GM12878 (cell line): Measurements from ENCODE around the gene PAM. TPM values are rescaled to one million over a fixed set of nuclear protein-coding genes. Genes with fewer than 3 reads are reported as not detected.

ENCODE experiments used
- ATAC-seq: fragments of 200-7000 bp; cut with Tn5 transposase; 3 replicates; pipeline ENCODE4 v1.9.1; 2020; ENCODE audit warnings: mild to moderate bottlenecking, moderate library complexity
- BruUV-seq: library from RNA; stranded (reverse); fragments of 400-500 nt; replicated peaks from 2 replicates; lab custom pipeline; 2021; lab: Mats Ljungman, UMichigan
- CTCF ChIA-PET: fragments of 300-600 bp; sonication (Branson Sonifier 250); formaldehyde crosslinking; extraction: SDS; loops from one replicate; lab custom pipeline; 2021; ENCODE audit warnings: inconsistent platforms; lab: Yijun Ruan, JAX
- POLR2A ChIA-PET: fragments of 350-600 bp; formaldehyde crosslinking; extraction: SDS; loops from one replicate; lab custom pipeline; 2021; ENCODE audit warnings: inconsistent platforms; lab: Charles Lee
- RAD21 ChIA-PET: fragments of 300-600 bp; sonication (Branson Sonifier 250); formaldehyde crosslinking; loops from one replicate; lab custom pipeline; 2023; ENCODE audit warnings: antibody characterized with exemption; ENCODE audit not compliant: unreplicated experiment; lab: Charles Lee
- SMC1A ChIA-PET: fragments of 300-600 bp; sonication (Branson Sonifier 250); formaldehyde crosslinking; loops from one replicate; lab custom pipeline; 2023; ENCODE audit not compliant: unreplicated experiment, uncharacterized antibody; lab: Charles Lee
- DNase-seq: peaks from one replicate; pipeline ENCODE4 v3.0.0-alpha.2; 2011; ENCODE audit warnings: low read depth, low spot score
- FAIRE-seq: peaks from 3 replicates; lab custom pipeline; 2011; peaks lifted over from hg19 to GRCh38; lab: Jason Lieb, UNC
- H2AFZ ChIP-seq: 2 replicates; pipeline ENCODE4 v1.6.0; 2011; ENCODE audit warnings: low read depth, low read length, control low read depth; ENCODE audit not compliant: control insufficient read depth
- H3K27ac ChIP-seq: 2 replicates; pipeline ENCODE4 v1.5.1; 2011; ENCODE audit warnings: control low read depth; ENCODE audit not compliant: control insufficient read depth, insufficient read depth
- H3K27me3 ChIP-seq, 2 experiments: replicated peaks in 1 of 2; 2 replicates each; pipeline versions ENCODE4 v1.6.0 to v1.6.1; 2011; ENCODE audit warnings: low read length in 1 of 2; ENCODE audit not compliant: control insufficient read depth in 2 of 2, insufficient read depth in 2 of 2
- H3K36me3 ChIP-seq, 2 experiments: 2 replicates each; pipeline ENCODE4 v1.5.1; 2011; ENCODE audit warnings: low read length in 1 of 2; ENCODE audit not compliant: control insufficient read depth in 2 of 2, insufficient read depth in 2 of 2
- H3K4me1 ChIP-seq: 2 replicates; pipeline ENCODE4 v1.6.1; 2011; ENCODE audit warnings: mild to moderate bottlenecking, low read length, moderate library complexity, mixed read lengths; ENCODE audit not compliant: control insufficient read depth, insufficient read depth
- H3K4me2 ChIP-seq: 2 replicates; pipeline ENCODE4 v1.6.0; 2011; ENCODE audit warnings: control low read depth; ENCODE audit not compliant: control insufficient read depth, insufficient read depth
- H3K4me3 ChIP-seq: fragments of 200-600 bp; sonication (generic); 2 replicates; pipeline ENCODE4 v1.5.1; 2016
- H3K79me2 ChIP-seq: 2 replicates; pipeline ENCODE4 v1.6.0; 2011; ENCODE audit warnings: low read length; ENCODE audit not compliant: control insufficient read depth, insufficient read depth
- H3K9ac ChIP-seq: 2 replicates; pipeline ENCODE4 v1.8.0; 2011; ENCODE audit warnings: low read length, control low read depth, mixed read lengths; ENCODE audit not compliant: control insufficient read depth, insufficient read depth
- H3K9me3 ChIP-seq: replicated peaks from 3 replicates; pipeline ENCODE4 v1.5.1; 2011; ENCODE audit warnings: mild to moderate bottlenecking, low read length; ENCODE audit not compliant: control insufficient read depth, insufficient read depth
- H4K20me1 ChIP-seq: 2 replicates; pipeline ENCODE4 v1.6.0; 2011; ENCODE audit not compliant: control insufficient read depth, insufficient read depth
- ATF7 ChIP-seq: fragments of 450-650 bp; IDR thresholded peaks from 2 replicates; pipeline ENCODE4 v1.6.1; 2016; ENCODE audit warnings: low read depth, mild to moderate bottlenecking
- EED ChIP-seq: sonication (generic); IDR thresholded peaks from 2 replicates; pipeline ENCODE4 v1.6.1; 2016; ENCODE audit warnings: antibody characterized with exemption, low read depth
- HDGF ChIP-seq: fragments of 450-650 bp; IDR thresholded peaks from 2 replicates; pipeline ENCODE4 v1.6.1; 2016; ENCODE audit warnings: antibody characterized with exemption
- IKZF2 ChIP-seq, 2 experiments: fragments of 450-650 bp; IDR thresholded peaks; 2 replicates each; pipeline ENCODE4 v1.6.1; 2017; ENCODE audit warnings: mild to moderate bottlenecking in 2 of 2, moderate library complexity in 2 of 2
- NFYA ChIP-seq: IDR thresholded peaks from 2 replicates; pipeline ENCODE4 v1.6.1; 2011; ENCODE audit warnings: low read depth, mild to moderate bottlenecking, low read length, improper control_type of control experiment, borderline replicate concordance
- NFYB ChIP-seq: IDR thresholded peaks from 2 replicates; pipeline ENCODE4 v1.6.1; 2011; ENCODE audit warnings: low read depth, mild to moderate bottlenecking, low read length, improper control_type of control experiment, moderate library complexity; ENCODE audit not compliant: insufficient read depth
- NRF1 ChIP-seq: conservative IDR thresholded peaks from 2 replicates; pipeline ENCODE4 v1.6.1; 2011; ENCODE audit warnings: mild to moderate bottlenecking, low read depth, low read length, improper control_type of control experiment
- PAX5 ChIP-seq: IDR thresholded peaks from 2 replicates; pipeline ENCODE4 v1.6.1; 2011; ENCODE audit warnings: low read depth, low read length, borderline replicate concordance
- RFX5 ChIP-seq: IDR thresholded peaks from 2 replicates; pipeline ENCODE4 v1.6.1; 2011; ENCODE audit warnings: low read depth, low read length, improper control_type of control experiment
- RUNX3 ChIP-seq: IDR thresholded peaks from 2 replicates; pipeline ENCODE4 v1.6.1; 2012; ENCODE audit warnings: low read length, inconsistent platforms
- ZNF217 ChIP-seq: fragments of 450-650 bp; IDR thresholded peaks from 2 replicates; pipeline ENCODE4 v1.6.1; 2017; ENCODE audit warnings: antibody characterized with exemption, mild to moderate bottlenecking
- in situ Hi-C: fragments of 300-500 bp; cut with MboI; formaldehyde crosslinking; loops from 9 replicates; pipeline ENCODE4 v1.14.3; 2018; ENCODE audit warnings: mixed read lengths
- intact Hi-C: fragments of 100-400 bp; cut with micrococcal nuclease; formaldehyde crosslinking; loops from one replicate; pipeline ENCODE4 v1.14.2; 2022; ENCODE audit not compliant: unreplicated experiment
- polyA plus RNA-seq, 11 experiments: library from polyadenylated mRNA; depleted of rRNA in 4 of 11; unstranded in 6 of 11; stranded (reverse) in 5 of 11; fragments of >200 nt; fragmentation: Nextera tagmentation in 4 of 11; fragmentation: Illumina TruSeq in 1 of 11; extraction: Ambion mirVana in 4 of 11; extraction: Trizol in 1 of 11; gene quantifications; 1 replicate in 1 of 11; 2 replicates in 10 of 11; pipeline versions ENCODE4 v1.2.1 to v1.2.3, GENCODE V29; 2011 to 2016; ENCODE audit warnings: inconsistent platforms in 2 of 11, missing spikeins in 2 of 11, low read depth in 1 of 11
- total RNA-seq, 4 experiments: library from RNA; depleted of rRNA in 3 of 4; stranded (reverse); fragments of >200 nt in 3 of 4; fragmentation: Illumina TruSeq in 1 of 4; extraction: Trizol in 1 of 4; gene quantifications; 2 replicates each; pipeline versions ENCODE4 v1.2.1 to v1.2.3, GENCODE V29; 2013 to 2021
- TF ChIP-seq, protein P1 (sequence below): IDR thresholded peaks from 2 replicates; pipeline ENCODE4 v1.6.1; 2012; ENCODE audit warnings: improper control_type of control experiment, low read depth, low read length; ENCODE audit not compliant: insufficient replicate concordance
- TF ChIP-seq, protein P2 (sequence below): fragments of 450-650 bp; IDR thresholded peaks from 2 replicates; pipeline ENCODE4 v1.6.1; 2016; ENCODE audit warnings: mild to moderate bottlenecking

The PAM gene
- total and polyA plus RNA-seq, 10 of the 15 experiments (the other 5 are each of a cell fraction or from before 2014, with no cell fraction given) = 5.5 to 72.5 (median 15.4) TPM

GRCh38 chr5:102770803-102771202 lies 15.7 kb downstream of the PAM start (continued):
- TF ChIP-seq, protein P1, sequence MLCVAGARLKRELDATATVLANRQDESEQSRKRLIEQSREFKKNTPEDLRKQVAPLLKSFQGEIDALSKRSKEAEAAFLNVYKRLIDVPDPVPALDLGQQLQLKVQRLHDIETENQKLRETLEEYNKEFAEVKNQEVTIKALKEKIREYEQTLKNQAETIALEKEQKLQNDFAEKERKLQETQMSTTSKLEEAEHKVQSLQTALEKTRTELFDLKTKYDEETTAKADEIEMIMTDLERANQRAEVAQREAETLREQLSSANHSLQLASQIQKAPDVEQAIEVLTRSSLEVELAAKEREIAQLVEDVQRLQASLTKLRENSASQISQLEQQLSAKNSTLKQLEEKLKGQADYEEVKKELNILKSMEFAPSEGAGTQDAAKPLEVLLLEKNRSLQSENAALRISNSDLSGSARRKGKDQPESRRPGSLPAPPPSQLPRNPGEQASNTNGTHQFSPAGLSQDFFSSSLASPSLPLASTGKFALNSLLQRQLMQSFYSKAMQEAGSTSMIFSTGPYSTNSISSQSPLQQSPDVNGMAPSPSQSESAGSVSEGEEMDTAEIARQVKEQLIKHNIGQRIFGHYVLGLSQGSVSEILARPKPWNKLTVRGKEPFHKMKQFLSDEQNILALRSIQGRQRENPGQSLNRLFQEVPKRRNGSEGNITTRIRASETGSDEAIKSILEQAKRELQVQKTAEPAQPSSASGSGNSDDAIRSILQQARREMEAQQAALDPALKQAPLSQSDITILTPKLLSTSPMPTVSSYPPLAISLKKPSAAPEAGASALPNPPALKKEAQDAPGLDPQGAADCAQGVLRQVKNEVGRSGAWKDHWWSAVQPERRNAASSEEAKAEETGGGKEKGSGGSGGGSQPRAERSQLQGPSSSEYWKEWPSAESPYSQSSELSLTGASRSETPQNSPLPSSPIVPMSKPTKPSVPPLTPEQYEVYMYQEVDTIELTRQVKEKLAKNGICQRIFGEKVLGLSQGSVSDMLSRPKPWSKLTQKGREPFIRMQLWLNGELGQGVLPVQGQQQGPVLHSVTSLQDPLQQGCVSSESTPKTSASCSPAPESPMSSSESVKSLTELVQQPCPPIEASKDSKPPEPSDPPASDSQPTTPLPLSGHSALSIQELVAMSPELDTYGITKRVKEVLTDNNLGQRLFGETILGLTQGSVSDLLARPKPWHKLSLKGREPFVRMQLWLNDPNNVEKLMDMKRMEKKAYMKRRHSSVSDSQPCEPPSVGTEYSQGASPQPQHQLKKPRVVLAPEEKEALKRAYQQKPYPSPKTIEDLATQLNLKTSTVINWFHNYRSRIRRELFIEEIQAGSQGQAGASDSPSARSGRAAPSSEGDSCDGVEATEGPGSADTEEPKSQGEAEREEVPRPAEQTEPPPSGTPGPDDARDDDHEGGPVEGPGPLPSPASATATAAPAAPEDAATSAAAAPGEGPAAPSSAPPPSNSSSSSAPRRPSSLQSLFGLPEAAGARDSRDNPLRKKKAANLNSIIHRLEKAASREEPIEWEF = no peak
- no peak for TF ChIP-seq ATF7
- no peak for TF ChIP-seq NRF1
- no peak for TF ChIP-seq NFYB
- TF ChIP-seq PAX5 = no peak
- TF ChIP-seq, all 136 proteins: peak for 0

GRCh38 chr5:102771435-102771834 lies 16.3 kb downstream of the PAM start:
- RAD21 ChIA-PET = no interaction called here
- SMC1A ChIA-PET = interaction anchor here (0.6 to 2.2 kb wide), 3 partner anchors 14 to 36 kb away, joined by 3 to 6 read pairs (median 4); no protein-coding TSS in a partner anchor
- CTCF ChIA-PET = interaction anchor here (3.2 kb wide), 1 partner anchor 10 kb away, joined by 15 read pairs; no protein-coding TSS in a partner anchor
- H4K20me1 ChIP-seq = no peaks in the 10 kb centered on the region
- H3K4me1 ChIP-seq = peaks cover 4% of the 10 kb centered on the region; the same call in 1 of the 2 replicates
- peaks cover 5% of the 10 kb centered on the region; the same call in 2 of the 3 replicates for H3K9me3 ChIP-seq
- no peak for TF ChIP-seq HDGF
- no peak for TF ChIP-seq ZNF217
- no peak for TF ChIP-seq IKZF2 (IDR thresholded peaks at IDR 0.05)
- no peak for TF ChIP-seq EED
- TF ChIP-seq NFYA = no peak
- no peak for TF ChIP-seq RFX5
- no peak for TF ChIP-seq RUNX3
- TF ChIP-seq, protein P2, sequence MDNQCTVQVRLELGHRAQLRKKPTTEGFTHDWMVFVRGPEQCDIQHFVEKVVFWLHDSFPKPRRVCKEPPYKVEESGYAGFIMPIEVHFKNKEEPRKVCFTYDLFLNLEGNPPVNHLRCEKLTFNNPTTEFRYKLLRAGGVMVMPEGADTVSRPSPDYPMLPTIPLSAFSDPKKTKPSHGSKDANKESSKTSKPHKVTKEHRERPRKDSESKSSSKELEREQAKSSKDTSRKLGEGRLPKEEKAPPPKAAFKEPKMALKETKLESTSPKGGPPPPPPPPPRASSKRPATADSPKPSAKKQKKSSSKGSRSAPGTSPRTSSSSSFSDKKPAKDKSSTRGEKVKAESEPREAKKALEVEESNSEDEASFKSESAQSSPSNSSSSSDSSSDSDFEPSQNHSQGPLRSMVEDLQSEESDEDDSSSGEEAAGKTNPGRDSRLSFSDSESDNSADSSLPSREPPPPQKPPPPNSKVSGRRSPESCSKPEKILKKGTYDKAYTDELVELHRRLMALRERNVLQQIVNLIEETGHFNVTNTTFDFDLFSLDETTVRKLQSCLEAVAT = no peak
- no peak overlapping the region for H3K27ac ChIP-seq
- H2AFZ ChIP-seq = no peak overlapping the region
- no TSS peak for BruUV-seq
- FAIRE-seq (no peak), DNase-seq (no peak), ATAC-seq (no peak)
- H3K36me3 ChIP-seq = no peaks in the 10 kb centered on the region
- no peak overlapping the region for H3K4me2 ChIP-seq
- in situ Hi-C loops = no loop called here
- peaks cover 9% of the 10 kb centered on the region for H3K79me2 ChIP-seq
- H3K9ac ChIP-seq = no peak overlapping the region; the same call in 1 of the 2 replicates
- H3K4me3 ChIP-seq = no peak overlapping the region
- H3K27me3 ChIP-seq = no peaks in the 10 kb centered on the region
- intact Hi-C loops = no loop called here
- POLR2A ChIA-PET = no interaction called here
